Osteocyte (in vitro differentiated cells): ENCODE measurements around the gene CLEC1A. TPM values are rescaled to one million over a fixed set of nuclear protein-coding genes. Genes with fewer than 3 reads are reported as not detected.

Experiments
- DNase-seq: peaks from one replicate; pipeline ENCODE4 v3.0.0; 2021; ENCODE audit warnings: mixed read lengths; ENCODE audit not compliant: unreplicated experiment; ENCODE audit errors: extremely low spot score
- H3K27ac Mint-ChIP-seq: one replicate; pipeline ENCODE4 v1.8.0; 2021; ENCODE audit warnings: mild to moderate bottlenecking, mixed read lengths; ENCODE audit not compliant: unreplicated experiment
- H3K27me3 Mint-ChIP-seq: one replicate; pipeline ENCODE4 v1.8.0; 2021; ENCODE audit warnings: mixed read lengths; ENCODE audit not compliant: unreplicated experiment
- H3K36me3 Mint-ChIP-seq: one replicate; pipeline ENCODE4 v1.8.0; 2021; ENCODE audit warnings: mixed read lengths; ENCODE audit not compliant: unreplicated experiment
- H3K4me1 Mint-ChIP-seq: one replicate; pipeline ENCODE4 v1.8.0; 2021; ENCODE audit warnings: mixed read lengths; ENCODE audit not compliant: unreplicated experiment
- H3K4me3 Mint-ChIP-seq: one replicate; pipeline ENCODE4 v1.8.0; 2021; ENCODE audit warnings: mild to moderate bottlenecking, moderate library complexity, mixed read lengths; ENCODE audit not compliant: unreplicated experiment
- H3K9me3 Mint-ChIP-seq: one replicate; pipeline ENCODE4 v1.8.0; 2021; ENCODE audit warnings: mixed read lengths; ENCODE audit not compliant: unreplicated experiment
- total RNA-seq: library from RNA; stranded (reverse); gene quantifications from 2 replicates; pipeline ENCODE4 v1.2.1, GENCODE V29; 2021
- TF ChIP-seq, protein P1 (sequence below): fragments of 200-600 bp; sonication (generic); IDR thresholded peaks from 2 replicates; pipeline ENCODE4 v1.5.0; 2021; ENCODE audit warnings: antibody characterized with exemption, mild to moderate bottlenecking, moderate library complexity

Gene CLEC1A
- total RNA-seq, 1 donor from 2014 or later, result not detected

DNA sequence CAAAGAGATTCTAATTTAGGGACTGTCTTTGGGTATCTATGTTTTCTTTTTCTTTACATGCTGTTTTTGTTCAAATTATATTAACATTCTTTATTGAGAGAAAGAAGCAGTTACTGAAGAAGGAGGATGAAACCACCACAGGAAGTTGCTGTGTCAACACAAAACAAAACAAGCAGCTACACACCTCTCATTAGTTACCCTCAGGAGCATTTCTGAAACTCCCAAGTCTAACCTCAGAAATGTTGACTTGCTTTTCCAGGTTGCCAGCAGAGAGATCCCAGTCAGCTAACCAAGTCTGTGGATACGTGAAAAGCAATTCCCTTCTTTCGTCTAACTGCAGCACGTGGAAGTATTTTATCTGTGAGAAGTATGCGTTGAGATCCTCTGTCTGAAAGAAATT lies 33.5 kb downstream of the CLEC1A start:
- TF ChIP-seq, protein P1, sequence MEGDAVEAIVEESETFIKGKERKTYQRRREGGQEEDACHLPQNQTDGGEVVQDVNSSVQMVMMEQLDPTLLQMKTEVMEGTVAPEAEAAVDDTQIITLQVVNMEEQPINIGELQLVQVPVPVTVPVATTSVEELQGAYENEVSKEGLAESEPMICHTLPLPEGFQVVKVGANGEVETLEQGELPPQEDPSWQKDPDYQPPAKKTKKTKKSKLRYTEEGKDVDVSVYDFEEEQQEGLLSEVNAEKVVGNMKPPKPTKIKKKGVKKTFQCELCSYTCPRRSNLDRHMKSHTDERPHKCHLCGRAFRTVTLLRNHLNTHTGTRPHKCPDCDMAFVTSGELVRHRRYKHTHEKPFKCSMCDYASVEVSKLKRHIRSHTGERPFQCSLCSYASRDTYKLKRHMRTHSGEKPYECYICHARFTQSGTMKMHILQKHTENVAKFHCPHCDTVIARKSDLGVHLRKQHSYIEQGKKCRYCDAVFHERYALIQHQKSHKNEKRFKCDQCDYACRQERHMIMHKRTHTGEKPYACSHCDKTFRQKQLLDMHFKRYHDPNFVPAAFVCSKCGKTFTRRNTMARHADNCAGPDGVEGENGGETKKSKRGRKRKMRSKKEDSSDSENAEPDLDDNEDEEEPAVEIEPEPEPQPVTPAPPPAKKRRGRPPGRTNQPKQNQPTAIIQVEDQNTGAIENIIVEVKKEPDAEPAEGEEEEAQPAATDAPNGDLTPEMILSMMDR, result no peak
- H3K27me3 Mint-ChIP-seq, result peaks cover 3% of the 10 kb centered on the region
- no peaks in the 10 kb centered on the region for H3K9me3 Mint-ChIP-seq
- H3K4me1 Mint-ChIP-seq, result no peaks in the 10 kb centered on the region
- H3K27ac Mint-ChIP-seq, result no peak overlapping the region
- DNase-seq, result no peak
- no peaks in the 10 kb centered on the region for H3K36me3 Mint-ChIP-seq
- no peak overlapping the region for H3K4me3 Mint-ChIP-seq

- DNase-seq, result no peak
- H3K36me3 Mint-ChIP-seq, result no peaks in the 10 kb centered on the region
- no peak overlapping the region for H3K27ac Mint-ChIP-seq
- no peaks in the 10 kb centered on the region for H3K9me3 Mint-ChIP-seq
- TF ChIP-seq, protein P1, result no peak
- H3K27me3 Mint-ChIP-seq, result peaks cover 4% of the 10 kb centered on the region
- H3K4me1 Mint-ChIP-seq, result no peaks in the 10 kb centered on the region
- no peak overlapping the region for H3K4me3 Mint-ChIP-seq
Measured at GRCh38 chr12:10058387-10058786, 40.4 kb downstream of the CLEC1A start.

DNA sequence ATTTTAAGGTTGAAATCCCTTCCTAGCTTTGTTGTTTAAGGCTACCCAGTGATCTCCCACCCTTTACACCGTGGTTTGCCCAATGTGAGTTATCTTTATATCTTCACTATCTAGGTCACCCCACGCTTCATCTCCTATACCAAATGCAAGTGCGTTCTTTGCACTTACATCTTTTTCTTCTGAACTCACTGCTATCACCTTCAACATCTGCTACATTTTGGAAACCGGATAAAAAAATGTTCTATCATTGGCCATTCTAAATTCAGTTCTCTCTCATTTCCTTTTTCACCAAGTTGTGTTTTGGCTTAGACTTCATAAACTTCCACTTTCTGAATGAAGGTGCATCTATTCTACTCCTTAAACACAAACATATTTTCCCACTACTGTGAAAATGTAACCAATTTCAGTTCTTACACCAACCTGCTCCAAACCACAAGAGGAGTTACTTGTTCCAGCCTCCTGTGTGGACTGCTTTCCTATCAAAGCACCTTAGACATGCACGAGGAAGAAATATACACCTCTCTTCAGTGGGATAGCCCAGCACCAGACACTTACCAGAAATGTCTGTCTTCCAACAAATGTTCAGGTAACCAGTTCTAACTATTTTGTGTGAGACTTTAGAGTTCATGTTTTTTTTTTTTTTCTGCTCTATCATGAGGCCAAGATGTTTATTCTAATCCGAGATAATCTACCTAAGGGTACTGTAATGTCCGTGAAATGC lies 46.4 kb downstream of the CLEC1A start:
- Mint-ChIP-seq H3K4me3 (no peak overlapping the region), H3K4me1 (no peaks in the 10 kb centered on the region), H3K36me3 (no peaks in the 10 kb centered on the region), H3K27ac (no peak overlapping the region), H3K27me3 (peaks cover 3% of the 10 kb centered on the region), H3K9me3 (no peaks in the 10 kb centered on the region)
- TF ChIP-seq, protein P1, result no peak
- no peak for DNase-seq

DNA sequence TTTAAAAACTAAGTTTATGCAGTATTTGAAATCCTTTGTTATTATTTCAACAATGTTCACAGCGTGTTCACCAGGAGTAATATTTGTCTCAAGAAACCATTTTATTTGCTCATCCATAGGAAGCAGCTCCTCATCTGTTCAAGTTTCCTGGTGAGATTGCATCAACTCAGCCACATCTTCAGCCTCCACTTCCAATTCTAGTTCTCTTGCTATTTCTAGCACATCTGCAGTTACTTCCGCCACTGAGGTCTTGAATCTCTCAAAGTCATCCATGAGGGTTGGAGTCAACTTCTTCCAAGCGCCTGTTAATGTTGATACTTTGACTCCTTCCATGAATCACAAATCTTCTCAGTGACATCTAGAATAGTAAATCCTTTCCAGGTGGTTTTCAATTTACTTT lies 50.3 kb downstream of the CLEC1A start:
- Mint-ChIP-seq H3K27me3 (peaks cover 10% of the 10 kb centered on the region), H3K9me3 (no peaks in the 10 kb centered on the region), H3K4me3 (no peak overlapping the region), H3K27ac (no peak overlapping the region), H3K4me1 (no peaks in the 10 kb centered on the region), H3K36me3 (no peaks in the 10 kb centered on the region)
- no peak for DNase-seq
- TF ChIP-seq, protein P1, result no peak

DNA sequence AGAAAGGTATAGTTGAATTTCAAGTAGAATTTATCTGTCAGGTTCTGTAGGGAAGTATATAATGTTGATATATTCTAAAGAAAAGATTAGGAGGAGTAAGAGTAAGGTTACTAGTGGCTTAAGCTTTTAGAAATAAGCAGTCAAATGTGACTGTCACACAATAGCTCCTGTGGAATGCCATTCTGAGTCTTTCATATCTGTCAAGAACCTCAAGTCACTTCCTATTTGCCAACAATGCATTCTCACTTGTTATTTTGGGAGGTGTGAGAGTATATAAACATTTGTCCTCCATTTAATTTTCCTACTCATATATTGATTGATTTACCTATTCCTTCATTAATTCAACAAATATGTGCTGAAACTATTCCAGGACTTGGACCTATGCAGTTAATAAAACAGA lies 56.6 kb downstream of the CLEC1A start:
- Mint-ChIP-seq H3K9me3 (no peaks in the 10 kb centered on the region), H3K4me3 (no peak overlapping the region), H3K27me3 (peaks cover 21% of the 10 kb centered on the region), H3K4me1 (no peaks in the 10 kb centered on the region), H3K36me3 (no peaks in the 10 kb centered on the region), H3K27ac (no peak overlapping the region)
- no peak for DNase-seq
- TF ChIP-seq, protein P1, result no peak
